ENCODE data around the gene PDIA4.
A peak's percentile ranks its signal among the peaks of the same experiment; 100 is the strongest.

The PDIA4 gene

DNA sequence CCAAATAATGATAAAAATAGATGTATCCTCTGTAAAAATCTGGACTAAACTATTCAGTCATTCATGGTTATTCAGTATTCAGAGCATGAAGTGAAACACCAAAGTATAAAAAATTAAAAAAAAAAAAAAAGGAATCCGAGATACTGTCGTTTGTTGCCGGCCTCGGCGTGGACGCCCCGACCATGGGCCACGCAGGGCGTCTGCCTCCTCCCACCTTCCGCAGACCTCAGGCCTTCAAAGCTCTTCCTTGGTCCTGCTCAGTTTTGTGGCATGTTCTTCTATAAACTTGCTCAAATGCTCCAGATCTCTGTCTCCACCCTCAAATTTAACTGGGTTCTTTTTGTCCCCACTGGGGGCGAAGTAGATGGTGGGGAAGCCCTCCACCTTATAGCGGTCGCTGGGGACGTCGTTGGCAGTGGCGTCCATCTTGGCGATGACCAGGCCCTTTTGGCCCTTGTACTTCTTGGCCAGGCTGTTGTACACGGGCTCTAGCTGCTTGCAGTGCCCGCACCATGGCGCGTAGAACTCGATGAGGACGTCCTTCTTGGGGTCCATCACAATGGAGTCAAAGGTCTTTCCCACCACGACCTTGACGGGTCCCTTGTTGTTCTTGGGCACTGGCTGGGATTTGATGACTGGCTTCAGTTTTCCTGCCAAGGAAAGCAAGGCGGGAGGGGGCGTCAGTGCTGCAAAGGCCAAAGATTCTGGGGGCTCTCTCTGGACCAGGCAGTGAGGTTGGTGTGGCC, 24.6 kb downstream of the PDIA4 start:
- Mint-ChIP-seq H3K27me3 (no peaks in the 10 kb centered on the region), H3K36me3 (ENCODE audit: low read depth) (peaks cover 85% of the 10 kb centered on the region), H3K27ac (peak overlapping the region; percentile 35), H3K4me1 (ENCODE audit: low read depth) (peaks cover 11% of the 10 kb centered on the region), H3K9me3 (no peaks in the 10 kb centered on the region), H3K4me3 (no peak overlapping the region)
- no peak for DNase-seq

- Mint-ChIP-seq H3K27me3 (no peaks in the 10 kb centered on the region), H3K27ac (no peak overlapping the region)
- DNase-seq: no peak
Observed at GRCh38 chr7:149003018-149003417, 25.3 kb downstream of the PDIA4 start.

DNA sequence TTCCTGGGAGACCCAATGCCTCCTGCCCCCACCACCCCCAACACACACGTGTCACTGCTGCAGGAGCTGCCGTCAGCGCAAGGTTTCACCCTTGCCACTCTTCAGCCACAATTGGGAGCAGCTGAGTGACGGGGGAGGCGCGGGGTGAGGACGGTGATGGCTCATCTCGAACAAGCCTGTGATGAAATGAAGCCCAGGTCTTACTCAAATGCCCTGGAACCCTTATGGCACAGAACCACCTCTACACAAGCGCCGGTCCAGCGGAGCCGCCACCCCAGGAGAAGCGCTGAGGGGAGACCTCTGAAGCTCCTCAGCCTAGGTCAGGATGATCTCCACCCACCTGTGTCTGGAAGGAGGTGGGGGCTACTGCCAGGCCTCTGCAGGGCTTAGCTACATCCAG, 25.7 kb downstream of the PDIA4 start:
- H3K27me3 Mint-ChIP-seq: no peaks in the 10 kb centered on the region

More at GRCh38 chr7:149003018-149003417, 25.3 kb downstream of the PDIA4 start:
- Mint-ChIP-seq H3K9me3 (no peaks in the 10 kb centered on the region), H3K36me3 (ENCODE audit: low read depth) (peaks cover 78% of the 10 kb centered on the region), H3K4me3 (no peak overlapping the region), H3K4me1 (ENCODE audit: low read depth) (peaks cover 11% of the 10 kb centered on the region)

GRCh38 chr7:149001427-149002068, 26.8 kb downstream of the PDIA4 start:
- Mint-ChIP-seq H3K27me3 (no peaks in the 10 kb centered on the region), H3K9me3 (no peaks in the 10 kb centered on the region), H3K4me1 (ENCODE audit: low read depth) (peaks cover 7% of the 10 kb centered on the region), H3K4me3 (no peak overlapping the region), H3K36me3 (ENCODE audit: low read depth) (peaks cover 63% of the 10 kb centered on the region), H3K27ac (no peak overlapping the region)
- DNase-seq: no peak

More for the DNA sequence above, 25.7 kb downstream of the PDIA4 start:
- no peaks in the 10 kb centered on the region for H3K9me3 Mint-ChIP-seq
- peaks cover 74% of the 10 kb centered on the region for H3K36me3 Mint-ChIP-seq (ENCODE audit: low read depth)
- H3K27ac Mint-ChIP-seq: no peak overlapping the region
- H3K4me3 Mint-ChIP-seq: no peak overlapping the region
- no peak for DNase-seq
- H3K4me1 Mint-ChIP-seq (ENCODE audit: low read depth): peaks cover 11% of the 10 kb centered on the region

DNA sequence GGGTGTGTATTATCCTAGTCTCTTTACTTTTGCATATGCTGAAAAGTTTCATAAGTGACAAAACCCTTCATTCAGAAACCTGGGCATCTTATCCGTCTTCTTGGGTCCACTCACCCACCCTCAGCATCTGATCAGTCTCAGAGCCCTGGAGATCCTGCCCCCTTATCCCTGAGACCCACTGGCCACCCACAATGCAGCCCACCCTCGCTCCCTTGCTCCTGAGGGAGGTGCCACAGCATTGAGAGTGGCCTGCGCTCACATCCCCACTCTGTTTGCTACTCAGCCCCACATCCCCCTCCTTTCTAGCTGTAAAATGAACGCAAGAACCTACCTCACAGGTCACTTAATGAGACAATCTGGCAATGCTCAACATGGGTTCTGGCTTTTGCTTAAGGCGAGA, 27.3 kb downstream of the PDIA4 start:
- DNase-seq: no peak
- peaks cover 57% of the 10 kb centered on the region for H3K36me3 Mint-ChIP-seq (ENCODE audit: low read depth)
- H3K9me3 Mint-ChIP-seq: no peaks in the 10 kb centered on the region
- peaks cover 3% of the 10 kb centered on the region for H3K4me1 Mint-ChIP-seq (ENCODE audit: low read depth)
- H3K4me3 Mint-ChIP-seq: no peak overlapping the region
- H3K27ac Mint-ChIP-seq: no peak overlapping the region
- no peaks in the 10 kb centered on the region for H3K27me3 Mint-ChIP-seq

GRCh38 chr7:148999192-148999591, 29.1 kb downstream of the PDIA4 start:
- no peak overlapping the region for H3K27ac Mint-ChIP-seq
- DNase-seq: no peak
- H3K9me3 Mint-ChIP-seq: no peaks in the 10 kb centered on the region
- no peaks in the 10 kb centered on the region for H3K27me3 Mint-ChIP-seq
- peaks cover 40% of the 10 kb centered on the region for H3K36me3 Mint-ChIP-seq (ENCODE audit: low read depth)
- no peak overlapping the region for H3K4me3 Mint-ChIP-seq
- H3K4me1 Mint-ChIP-seq (ENCODE audit: low read depth): no peaks in the 10 kb centered on the region

GRCh38 chr7:148997497-148997896, 30.8 kb downstream of the PDIA4 start:
- peaks cover 23% of the 10 kb centered on the region for H3K36me3 Mint-ChIP-seq (ENCODE audit: low read depth)
- H3K4me3 Mint-ChIP-seq: no peak overlapping the region
- no peak overlapping the region for H3K27ac Mint-ChIP-seq
- DNase-seq: no peak
- no peaks in the 10 kb centered on the region for H3K4me1 Mint-ChIP-seq (ENCODE audit: low read depth)
- no peaks in the 10 kb centered on the region for H3K9me3 Mint-ChIP-seq
- no peaks in the 10 kb centered on the region for H3K27me3 Mint-ChIP-seq

DNA sequence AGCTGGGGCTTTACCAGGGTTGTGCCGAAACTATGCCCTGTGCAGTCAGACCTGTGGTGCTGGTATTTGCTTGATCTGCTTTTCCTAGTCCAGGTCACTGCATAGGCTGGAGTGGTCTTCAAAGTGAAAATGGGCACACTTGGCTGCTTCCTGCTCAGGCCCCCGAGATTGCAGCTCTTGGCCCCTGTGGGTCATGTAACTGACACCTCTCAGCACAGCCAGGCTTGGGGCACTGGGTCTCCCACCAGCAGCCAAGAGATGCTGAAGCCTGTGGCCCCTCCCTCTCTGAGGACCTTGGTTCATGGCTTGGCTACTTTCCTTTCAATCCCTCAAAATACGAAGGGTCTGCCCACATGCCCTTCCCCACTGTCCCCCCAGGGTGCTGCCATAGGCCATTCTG, 33.7 kb downstream of the PDIA4 start:
- H3K4me3 Mint-ChIP-seq: no peak overlapping the region
- no peaks in the 10 kb centered on the region for H3K27me3 Mint-ChIP-seq
- H3K9me3 Mint-ChIP-seq: no peaks in the 10 kb centered on the region
- H3K36me3 Mint-ChIP-seq (ENCODE audit: low read depth): peaks cover 2% of the 10 kb centered on the region
- DNase-seq: no peak
- H3K27ac Mint-ChIP-seq: no peak overlapping the region
- no peaks in the 10 kb centered on the region for H3K4me1 Mint-ChIP-seq (ENCODE audit: low read depth)

DNA sequence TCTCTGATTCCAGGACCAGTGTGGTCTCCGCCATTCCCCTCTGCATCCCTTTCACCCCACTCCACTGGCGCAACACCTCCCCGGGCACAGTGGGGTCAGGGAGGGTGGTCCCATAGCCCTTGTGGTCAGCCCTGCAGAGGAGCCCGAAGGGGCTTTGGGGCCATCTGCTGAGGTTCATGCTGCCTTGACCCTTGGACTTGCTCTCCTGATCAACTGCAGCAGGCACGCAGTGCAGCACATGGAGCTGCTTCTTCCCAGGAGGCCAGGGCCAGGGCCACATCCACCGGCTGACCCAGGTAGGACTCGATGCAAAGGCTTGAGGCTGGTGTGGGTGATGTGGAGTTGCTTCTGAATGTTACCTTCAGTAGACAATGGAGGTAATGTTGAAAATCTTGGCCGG, 35.1 kb downstream of the PDIA4 start:
- H3K36me3 Mint-ChIP-seq (ENCODE audit: low read depth): no peaks in the 10 kb centered on the region
- no peaks in the 10 kb centered on the region for H3K27me3 Mint-ChIP-seq
- no peak overlapping the region for H3K27ac Mint-ChIP-seq
- H3K4me1 Mint-ChIP-seq (ENCODE audit: low read depth): peaks cover 8% of the 10 kb centered on the region
- no peak for DNase-seq
- no peak overlapping the region for H3K4me3 Mint-ChIP-seq
- H3K9me3 Mint-ChIP-seq: no peaks in the 10 kb centered on the region

- Mint-ChIP-seq H3K4me1 (ENCODE audit: low read depth) (peaks cover 20% of the 10 kb centered on the region), H3K27me3 (no peaks in the 10 kb centered on the region), H3K36me3 (ENCODE audit: low read depth) (peaks cover 5% of the 10 kb centered on the region), H3K9me3 (no peaks in the 10 kb centered on the region), H3K27ac (no peak overlapping the region), H3K4me3 (no peak overlapping the region)
- no peak for DNase-seq
Observed at GRCh38 chr7:148991536-148991935, 36.8 kb downstream of the PDIA4 start.

DNA sequence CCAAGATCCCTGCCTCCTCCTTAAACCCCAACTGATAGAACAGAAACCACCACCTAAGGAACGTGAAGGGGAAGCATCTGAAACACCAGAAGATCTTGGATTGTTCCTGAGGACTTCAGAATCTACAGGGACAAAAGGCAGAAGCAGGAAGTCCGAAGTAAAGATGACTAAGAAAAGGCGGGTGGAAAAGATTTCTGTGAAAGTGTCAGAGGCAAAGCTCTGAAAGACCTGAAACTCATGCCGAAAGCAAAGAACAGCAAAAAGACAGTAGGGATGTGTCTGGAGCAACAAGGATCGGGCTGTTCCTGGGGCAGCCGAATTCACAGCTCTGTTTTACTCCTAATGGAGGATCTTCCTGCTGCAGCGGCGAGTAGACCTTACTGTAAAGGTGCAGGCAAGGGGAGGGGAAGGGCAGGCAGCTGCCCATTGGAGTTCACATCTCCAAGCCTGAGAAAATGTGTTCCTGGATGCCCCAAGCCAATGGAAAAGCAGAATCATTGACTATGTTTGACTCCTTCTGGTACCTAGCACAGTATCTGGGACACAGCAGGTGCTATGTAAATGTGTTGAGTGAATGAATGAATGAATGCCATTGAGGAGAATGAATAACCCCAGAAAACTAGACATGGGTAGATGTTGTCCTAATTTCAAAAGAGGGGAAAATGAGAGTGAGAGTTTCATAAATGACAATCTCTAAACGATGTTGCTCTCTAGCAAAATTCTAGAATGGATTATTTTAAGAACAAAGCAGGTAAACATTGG, 40.4 kb downstream of the PDIA4 start:
- peaks cover 46% of the 10 kb centered on the region for H3K4me1 Mint-ChIP-seq (ENCODE audit: low read depth)
- H3K4me3 Mint-ChIP-seq: peak overlapping the region; percentile 92
- H3K27ac Mint-ChIP-seq: peak overlapping the region; percentile 98
- peaks cover 6% of the 10 kb centered on the region for H3K36me3 Mint-ChIP-seq (ENCODE audit: low read depth)
- no peak for DNase-seq
- no peaks in the 10 kb centered on the region for H3K9me3 Mint-ChIP-seq
- no peaks in the 10 kb centered on the region for H3K27me3 Mint-ChIP-seq

GRCh38 chr7:148987010-148987750, 41.1 kb downstream of the PDIA4 start:
- Mint-ChIP-seq H3K9me3 (no peaks in the 10 kb centered on the region), H3K4me1 (ENCODE audit: low read depth) (peaks cover 48% of the 10 kb centered on the region), H3K4me3 (peak overlapping the region; percentile 92), H3K36me3 (ENCODE audit: low read depth) (peaks cover 8% of the 10 kb centered on the region), H3K27ac (peak overlapping the region; percentile 98), H3K27me3 (no peaks in the 10 kb centered on the region)
- peak; percentile 82 for DNase-seq

GRCh38 chr7:148986742-148987009, 41.6 kb downstream of the PDIA4 start:
- peak overlapping the region; percentile 98 for H3K27ac Mint-ChIP-seq
- H3K4me3 Mint-ChIP-seq: peak overlapping the region; percentile 92
- H3K27me3 Mint-ChIP-seq: no peaks in the 10 kb centered on the region
- DNase-seq: no peak
- H3K9me3 Mint-ChIP-seq: no peaks in the 10 kb centered on the region
- H3K4me1 Mint-ChIP-seq (ENCODE audit: low read depth): peaks cover 48% of the 10 kb centered on the region
- H3K36me3 Mint-ChIP-seq (ENCODE audit: low read depth): peaks cover 8% of the 10 kb centered on the region

Measured in activated T-cell treated with anti-CD3 and anti-CD28 coated beads, Interleukin-2, amount 50 U/mL, for 24 hours (primary cell).